HUES48 (cell line): ENCODE data around the gene TMEM200C.
A peak's percentile ranks its signal among the peaks of the same experiment; 100 is the strongest.

Experiments used
- H3K27ac ChIP-seq: one replicate; pipeline ENCODE4 v1.7.0; 2013; ENCODE audit warnings: low read depth, low read length, inconsistent platforms
- H3K27me3 ChIP-seq: 2 replicates; pipeline ENCODE4 v1.6.1; 2013; ENCODE audit warnings: mild to moderate bottlenecking, low read length; ENCODE audit not compliant: control insufficient read depth, insufficient read depth
- H3K36me3 ChIP-seq: 2 replicates; pipeline ENCODE4 v1.6.1; 2013; ENCODE audit warnings: low read length; ENCODE audit not compliant: control insufficient read depth, insufficient read depth
- H3K4me1 ChIP-seq: 2 replicates; pipeline ENCODE4 v1.6.1; 2013; ENCODE audit warnings: mild to moderate bottlenecking, low read length; ENCODE audit not compliant: control insufficient read depth, insufficient read depth
- H3K4me3 ChIP-seq: 2 replicates; pipeline ENCODE4 v1.5.1; 2013; ENCODE audit warnings: mild to moderate bottlenecking, low read depth, low read length
- H3K9ac ChIP-seq: 2 replicates; pipeline ENCODE4 v1.6.1; 2013; ENCODE audit warnings: mild to moderate bottlenecking, low read depth, low read length, moderate library complexity
- H3K9me3 ChIP-seq: 2 replicates; pipeline ENCODE4 v1.6.1; 2013; ENCODE audit warnings: low read length; ENCODE audit not compliant: control insufficient read depth, insufficient read depth

TMEM200C gene

GRCh38 chr18:5895299-5895875 is at the start of gene TMEM200C:
Gene TMEM200C, minus strand, starts transcription at chr18:5895522. Its CDS starts 3,459 bp downstream, at chr18:5892063.
- Histone ChIP-seq H3K27ac (peak within 1 kb of the TSS; percentile 75), H3K36me3 (no peaks in the 10 kb centered on the region), H3K4me3 (peak within 1 kb of the TSS; percentile 89), H3K9ac (peak within 1 kb of the TSS; percentile 84), H3K27me3 (peaks cover 57% of the 10 kb centered on the region), H3K9me3 (no peaks in the 10 kb centered on the region), H3K4me1 (peaks cover 35% of the 10 kb centered on the region)

DNA sequence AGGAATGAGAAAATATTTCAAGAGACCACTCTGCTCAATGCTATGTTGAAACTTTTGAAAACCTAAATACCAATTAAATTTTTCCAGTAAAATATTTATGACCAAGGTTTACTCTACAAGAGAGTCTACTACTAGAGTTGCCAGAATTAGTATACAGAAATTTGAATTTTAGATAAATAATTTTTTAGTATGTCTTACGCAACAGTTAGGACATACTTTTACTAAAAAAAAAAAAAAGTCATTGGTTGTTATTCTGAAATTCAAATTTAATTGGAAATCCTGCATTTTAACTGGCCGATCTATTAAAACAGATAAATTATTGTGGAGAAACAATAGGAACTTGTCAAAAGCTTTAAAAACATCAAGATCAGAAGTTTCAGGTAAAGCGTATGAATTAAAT is 49.1 kb upstream of the TMEM200C start:
- H3K27me3 ChIP-seq = no peaks in the 10 kb centered on the region
- peaks cover 14% of the 10 kb centered on the region for H3K4me1 ChIP-seq
- H3K4me3 ChIP-seq = no peak overlapping the region
- H3K9me3 ChIP-seq = no peaks in the 10 kb centered on the region
- H3K9ac ChIP-seq = no peak overlapping the region
- no peak overlapping the region for H3K27ac ChIP-seq
- H3K36me3 ChIP-seq = no peaks in the 10 kb centered on the region

DNA sequence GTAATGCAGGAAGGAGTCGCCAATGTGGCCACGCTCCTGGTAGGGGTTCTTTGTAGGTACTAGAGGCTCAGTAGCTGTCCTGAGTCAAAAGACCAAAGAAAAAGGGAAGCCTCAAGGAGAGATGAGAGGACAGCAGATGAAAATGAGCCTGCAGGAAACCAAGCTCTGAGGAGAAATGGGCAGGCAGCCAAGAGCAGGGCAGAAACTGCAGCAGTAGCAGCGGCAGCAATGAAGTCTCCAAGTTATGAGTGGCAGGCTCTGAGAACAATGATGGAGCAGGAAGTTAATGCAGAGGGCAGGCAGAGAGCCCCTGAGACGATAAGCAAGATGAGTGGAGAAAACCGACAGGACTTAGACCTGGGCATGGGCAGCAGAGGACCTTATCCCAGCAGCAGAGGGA is 48.2 kb upstream of the TMEM200C start:
- Histone ChIP-seq H3K9ac (no peak overlapping the region), H3K9me3 (no peaks in the 10 kb centered on the region), H3K4me3 (no peak overlapping the region), H3K36me3 (no peaks in the 10 kb centered on the region), H3K4me1 (peaks cover 14% of the 10 kb centered on the region), H3K27me3 (no peaks in the 10 kb centered on the region), H3K27ac (no peak overlapping the region)

- Histone ChIP-seq H3K27me3 (no peaks in the 10 kb centered on the region), H3K27ac (peak overlapping the region; percentile 24), H3K9me3 (no peaks in the 10 kb centered on the region), H3K9ac (no peak overlapping the region), H3K4me1 (peaks cover 14% of the 10 kb centered on the region), H3K4me3 (no peak overlapping the region), H3K36me3 (no peaks in the 10 kb centered on the region)
Observed at GRCh38 chr18:5942591-5942990, 47.3 kb upstream of the TMEM200C start.

DNA sequence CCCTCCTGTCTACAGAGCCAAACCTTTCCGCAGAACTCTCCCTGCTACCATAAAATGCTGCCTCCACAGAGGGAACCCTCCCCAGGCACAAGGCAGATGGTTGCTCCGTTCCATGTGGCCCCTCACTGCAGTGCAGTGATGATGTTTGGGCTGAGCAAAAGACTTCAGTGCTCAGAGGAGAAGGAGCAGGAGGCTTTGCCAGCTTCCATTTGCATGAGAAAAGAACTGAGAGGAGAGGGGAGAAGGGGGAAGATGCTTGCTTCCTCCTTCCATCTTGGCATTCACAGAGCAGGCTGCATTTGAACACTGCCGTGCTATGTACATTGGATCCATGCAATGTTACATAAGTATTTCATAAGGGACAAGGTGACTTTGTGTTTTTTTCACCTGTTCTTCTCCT is 46.6 kb upstream of the TMEM200C start:
- H3K4me1 ChIP-seq = peaks cover 14% of the 10 kb centered on the region
- H3K9ac ChIP-seq = no peak overlapping the region
- H3K27ac ChIP-seq = peak overlapping the region; percentile 24
- H3K27me3 ChIP-seq = no peaks in the 10 kb centered on the region
- H3K4me3 ChIP-seq = no peak overlapping the region
- no peaks in the 10 kb centered on the region for H3K36me3 ChIP-seq
- no peaks in the 10 kb centered on the region for H3K9me3 ChIP-seq

DNA sequence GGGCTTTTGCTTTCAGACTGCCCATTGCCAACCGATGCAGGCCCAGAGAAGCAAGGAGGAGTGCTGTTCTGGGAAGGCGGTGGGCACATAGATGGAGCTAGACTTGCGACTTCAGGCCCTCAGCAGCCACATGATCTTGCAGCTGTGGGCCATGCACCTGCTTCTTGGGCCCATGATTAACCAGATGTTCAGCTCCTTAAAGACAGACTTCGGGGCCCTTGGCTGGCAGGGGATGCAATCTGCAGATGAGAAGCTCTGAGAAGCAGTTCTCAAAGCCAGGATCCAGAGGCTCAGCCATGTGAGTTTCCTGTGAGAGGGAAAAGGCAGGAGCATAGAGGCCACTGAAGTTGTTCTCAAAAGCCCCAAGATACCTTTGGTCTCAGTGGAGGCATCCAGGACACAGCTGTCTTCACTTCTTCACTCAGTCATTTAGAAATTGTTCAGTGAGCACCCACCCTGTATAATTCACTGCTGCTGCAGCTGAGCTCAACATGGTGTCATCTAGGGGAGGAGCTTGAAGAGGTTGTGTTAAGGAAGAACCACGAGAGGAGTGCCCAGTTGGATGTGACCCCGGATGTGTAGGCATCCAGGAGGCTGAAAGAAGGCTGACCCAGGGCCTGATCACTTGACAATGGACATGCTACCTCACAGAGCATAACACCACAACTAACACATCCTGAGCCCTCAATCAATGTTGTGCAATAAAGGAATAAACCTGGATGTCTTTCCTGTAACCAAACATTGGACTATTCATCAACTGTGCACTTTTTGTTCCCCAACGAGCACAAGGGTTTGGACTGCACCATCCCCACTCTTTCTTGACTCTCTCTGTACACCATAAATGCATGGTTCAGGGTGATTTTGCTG is 44.7 kb upstream of the TMEM200C start:
- H3K27ac ChIP-seq = no peak overlapping the region
- H3K4me1 ChIP-seq = peaks cover 14% of the 10 kb centered on the region
- H3K9me3 ChIP-seq = no peaks in the 10 kb centered on the region
- no peak overlapping the region for H3K9ac ChIP-seq
- no peaks in the 10 kb centered on the region for H3K36me3 ChIP-seq
- no peaks in the 10 kb centered on the region for H3K27me3 ChIP-seq
- no peak overlapping the region for H3K4me3 ChIP-seq

- Histone ChIP-seq H3K27me3 (no peaks in the 10 kb centered on the region), H3K9ac (no peak overlapping the region), H3K36me3 (no peaks in the 10 kb centered on the region), H3K9me3 (no peaks in the 10 kb centered on the region), H3K4me1 (peaks cover 14% of the 10 kb centered on the region), H3K4me3 (no peak overlapping the region), H3K27ac (no peak overlapping the region)
Observed at GRCh38 chr18:5937795-5938194, 42.5 kb upstream of the TMEM200C start.

DNA sequence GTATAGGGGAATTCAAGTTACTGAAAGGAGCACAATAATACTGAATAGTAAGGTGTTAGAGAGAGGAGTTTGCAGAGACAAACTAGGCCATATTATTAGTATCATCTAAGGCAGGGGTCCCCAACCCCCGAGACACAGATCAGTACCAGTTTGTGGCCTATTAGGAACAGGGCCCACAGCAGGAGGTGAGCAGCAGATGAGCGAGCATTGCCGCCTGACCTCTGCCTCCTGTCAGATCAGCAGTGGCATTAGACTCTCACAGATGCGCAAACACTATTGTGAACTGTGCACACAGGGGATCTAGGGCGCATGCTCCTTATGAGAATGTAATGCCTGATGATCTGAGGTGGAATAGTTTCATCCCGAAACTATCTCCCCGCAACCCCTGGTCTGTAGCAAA is 41.8 kb upstream of the TMEM200C start:
- no peaks in the 10 kb centered on the region for H3K27me3 ChIP-seq
- no peaks in the 10 kb centered on the region for H3K36me3 ChIP-seq
- H3K4me1 ChIP-seq = peaks cover 9% of the 10 kb centered on the region
- H3K9ac ChIP-seq = no peak overlapping the region
- no peak overlapping the region for H3K4me3 ChIP-seq
- no peaks in the 10 kb centered on the region for H3K9me3 ChIP-seq
- H3K27ac ChIP-seq = no peak overlapping the region

DNA sequence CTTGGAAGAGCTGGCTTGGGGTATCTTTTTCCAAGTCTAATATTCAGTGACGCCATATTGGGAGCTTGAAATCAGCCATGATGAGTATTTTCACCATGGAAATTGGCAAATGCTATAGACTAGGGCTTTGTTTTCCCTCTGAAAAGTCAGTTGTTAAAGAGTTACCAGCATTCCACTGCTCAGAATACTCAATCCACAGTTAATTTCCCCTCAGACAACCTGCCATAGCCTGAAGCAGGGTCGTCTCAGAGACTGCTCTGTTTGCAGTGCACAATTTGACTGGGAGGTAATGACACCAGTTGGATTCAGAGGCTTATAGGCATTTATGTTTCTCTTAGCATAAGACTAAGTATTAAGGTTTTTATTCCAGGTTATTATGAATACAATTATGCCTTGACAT is 35.5 kb upstream of the TMEM200C start:
- no peak overlapping the region for H3K4me3 ChIP-seq
- no peaks in the 10 kb centered on the region for H3K36me3 ChIP-seq
- 0 out of 2 replicates have a peak, but pooled peaks cover 6% of the 10 kb centered on the region for H3K9me3 ChIP-seq
- H3K4me1 ChIP-seq = no peaks in the 10 kb centered on the region
- H3K9ac ChIP-seq = no peak overlapping the region
- H3K27ac ChIP-seq = no peak overlapping the region
- H3K27me3 ChIP-seq = no peaks in the 10 kb centered on the region

DNA sequence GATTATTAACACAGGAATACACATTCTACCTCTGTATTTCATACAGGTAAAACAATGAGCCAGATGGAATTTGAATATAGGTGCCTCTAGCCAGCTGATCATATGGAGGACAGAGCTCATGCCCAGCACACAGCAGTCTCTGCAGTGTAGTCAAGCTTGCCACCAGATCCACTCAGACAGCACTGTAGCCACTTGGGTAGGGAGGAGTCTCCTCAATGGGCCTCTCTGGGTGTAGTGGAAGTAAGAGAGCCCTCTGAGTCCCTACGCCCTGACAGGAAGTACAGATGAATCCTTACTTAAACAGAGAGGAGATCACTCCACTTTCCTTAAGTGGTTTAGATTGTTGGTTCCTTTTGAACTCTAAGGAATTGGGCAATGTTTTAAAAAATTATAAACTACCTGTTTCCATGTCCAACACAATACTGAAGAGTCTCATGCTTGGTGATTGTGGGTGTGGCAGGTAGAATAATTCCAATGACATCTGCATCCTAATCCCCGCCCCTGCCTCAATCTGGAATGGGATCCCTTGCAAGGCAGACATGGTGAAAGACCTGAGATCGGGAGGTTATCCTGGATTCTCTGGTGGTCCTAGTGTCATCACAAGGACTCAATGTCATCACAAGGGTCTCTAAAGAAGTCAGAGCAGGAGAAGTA is 23.0 kb upstream of the TMEM200C start:
- Histone ChIP-seq H3K27ac (no peak overlapping the region), H3K4me1 (peaks cover 7% of the 10 kb centered on the region; the same call in 1 of the 2 replicates), H3K9ac (no peak overlapping the region), H3K4me3 (no peak overlapping the region), H3K9me3 (no peaks in the 10 kb centered on the region), H3K36me3 (no peaks in the 10 kb centered on the region), H3K27me3 (no peaks in the 10 kb centered on the region)

- H3K27ac ChIP-seq = no peak overlapping the region
- no peaks in the 10 kb centered on the region for H3K27me3 ChIP-seq
- H3K9me3 ChIP-seq = no peaks in the 10 kb centered on the region
- H3K9ac ChIP-seq = no peak overlapping the region
- peaks cover 12% of the 10 kb centered on the region for H3K4me1 ChIP-seq
- H3K4me3 ChIP-seq = no peak overlapping the region
- H3K36me3 ChIP-seq = no peaks in the 10 kb centered on the region
Observed at GRCh38 chr18:5914951-5915350, 19.6 kb upstream of the TMEM200C start.
